ENCODE measurements around the gene TMF1. TPM values are rescaled to one million over a fixed set of nuclear protein-coding genes. Genes with fewer than 3 reads are reported as not detected.

TMF1 gene
- total RNA-seq, 1 experiment from 2014 or later: 14.8 TPM

DNA sequence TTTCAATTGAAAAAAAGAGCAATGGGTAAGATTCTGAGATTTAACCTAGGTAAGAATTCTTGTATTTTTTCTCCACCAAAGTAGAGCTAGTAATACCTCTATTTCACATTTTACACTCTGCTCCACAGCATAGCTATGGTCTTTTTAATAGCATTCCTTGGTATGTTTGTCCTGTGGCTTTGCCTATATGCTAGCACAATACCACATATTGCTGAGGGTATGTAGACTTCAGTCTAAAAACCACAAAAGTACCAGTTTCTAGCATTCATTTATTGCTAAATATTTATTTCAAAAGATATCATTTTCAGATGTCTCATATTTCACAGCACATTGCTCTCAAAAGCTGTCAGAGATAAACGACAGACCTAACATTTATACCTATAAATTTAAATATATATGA lies 20.5 kb downstream of the TMF1 start:
- in situ Hi-C loops (cut with HindIII; ENCODE audit: low pct_unique_long_range_greater_than_20kb, low sequenced_read_pairs): no loop called here
- no peak for DNase-seq (ENCODE audit: low read depth, low spot score)

DNA sequence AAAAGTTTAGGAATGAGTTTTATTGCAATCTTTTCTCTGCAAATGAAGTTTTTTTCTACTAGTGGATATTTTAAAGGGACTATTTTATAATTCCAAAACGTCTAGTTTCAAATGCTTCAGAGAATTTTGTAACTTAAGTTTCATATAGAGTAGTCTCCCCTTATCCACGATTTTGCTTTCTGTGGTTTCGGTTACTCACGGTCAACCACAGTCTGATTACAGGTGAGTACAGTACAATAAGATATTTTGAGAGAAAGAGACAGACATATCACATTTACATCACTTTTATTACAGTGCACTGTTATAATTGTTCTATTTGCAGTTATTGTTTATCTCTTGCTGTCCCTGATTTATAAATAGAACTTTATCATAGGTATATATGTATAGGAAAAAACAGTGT lies 31.3 kb downstream of the TMF1 start:
- in situ Hi-C loops (cut with HindIII; ENCODE audit: low pct_unique_long_range_greater_than_20kb, low sequenced_read_pairs): no loop called here
- DNase-seq (ENCODE audit: low read depth, low spot score): no peak

DNA sequence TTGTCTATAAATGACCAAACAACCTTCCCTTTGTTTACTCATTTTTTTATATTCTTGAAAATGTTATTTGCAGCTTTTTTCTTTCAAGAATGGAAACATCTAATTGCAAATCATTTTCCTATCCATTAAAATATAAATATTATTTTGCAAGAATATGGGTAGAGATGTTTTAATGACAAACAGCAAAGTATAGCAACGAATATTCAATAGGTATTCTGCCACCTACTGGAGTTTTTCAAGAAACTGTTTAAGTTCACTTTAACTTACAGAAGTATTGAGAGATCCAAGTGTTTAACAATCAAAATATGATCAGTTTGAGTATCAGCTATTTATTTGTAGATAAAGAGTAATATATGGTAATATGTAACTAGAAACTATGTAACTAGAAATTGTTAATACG lies 31.7 kb downstream of the TMF1 start:
- in situ Hi-C loops (cut with HindIII; ENCODE audit: low pct_unique_long_range_greater_than_20kb, low sequenced_read_pairs): no loop called here
- DNase-seq (ENCODE audit: low read depth, low spot score): peak; percentile 26

DNA sequence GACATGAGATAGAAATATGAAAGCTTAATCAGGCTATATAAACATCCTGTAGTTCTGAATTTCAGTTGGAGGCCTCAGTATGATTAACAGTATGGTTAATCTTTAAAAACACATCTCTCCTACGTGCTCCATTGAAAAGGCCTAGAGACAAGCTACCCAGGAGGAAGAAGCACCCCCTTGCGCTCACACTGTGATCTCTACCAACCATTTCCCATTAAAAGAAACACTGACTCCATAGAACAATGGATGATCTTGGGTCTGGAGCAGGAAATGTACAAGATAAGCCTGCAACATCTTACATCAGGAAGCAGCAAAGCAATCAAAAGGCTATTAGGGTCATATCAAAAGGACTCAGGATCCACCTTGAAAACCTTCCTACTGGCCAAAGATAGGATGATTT lies 35.2 kb downstream of the TMF1 start:
- in situ Hi-C loops (cut with HindIII; ENCODE audit: low pct_unique_long_range_greater_than_20kb, low sequenced_read_pairs): no loop called here
- DNase-seq (ENCODE audit: low read depth, low spot score): no peak

DNA sequence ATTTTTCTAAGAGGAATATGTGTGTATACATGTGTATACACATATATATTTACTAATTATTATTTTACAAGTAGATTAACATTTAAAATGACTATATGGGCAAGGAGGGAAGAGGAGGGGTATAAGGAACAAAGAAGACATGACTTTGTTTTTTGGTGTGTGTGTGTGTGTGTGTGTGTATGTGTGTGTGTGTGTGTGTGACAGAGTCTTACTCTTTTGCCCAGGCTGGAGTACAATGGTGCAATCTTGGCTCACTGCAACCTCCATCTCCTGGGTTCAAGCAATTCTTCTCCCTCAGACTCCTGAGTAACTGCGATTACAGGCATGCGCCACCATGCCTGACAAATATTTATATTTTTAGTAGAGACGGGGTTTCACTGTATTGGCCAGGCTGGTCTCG lies 36.0 kb downstream of the TMF1 start:
- no peak for DNase-seq (ENCODE audit: low read depth, low spot score)
- in situ Hi-C loops (cut with HindIII; ENCODE audit: low pct_unique_long_range_greater_than_20kb, low sequenced_read_pairs): no loop called here

DNA sequence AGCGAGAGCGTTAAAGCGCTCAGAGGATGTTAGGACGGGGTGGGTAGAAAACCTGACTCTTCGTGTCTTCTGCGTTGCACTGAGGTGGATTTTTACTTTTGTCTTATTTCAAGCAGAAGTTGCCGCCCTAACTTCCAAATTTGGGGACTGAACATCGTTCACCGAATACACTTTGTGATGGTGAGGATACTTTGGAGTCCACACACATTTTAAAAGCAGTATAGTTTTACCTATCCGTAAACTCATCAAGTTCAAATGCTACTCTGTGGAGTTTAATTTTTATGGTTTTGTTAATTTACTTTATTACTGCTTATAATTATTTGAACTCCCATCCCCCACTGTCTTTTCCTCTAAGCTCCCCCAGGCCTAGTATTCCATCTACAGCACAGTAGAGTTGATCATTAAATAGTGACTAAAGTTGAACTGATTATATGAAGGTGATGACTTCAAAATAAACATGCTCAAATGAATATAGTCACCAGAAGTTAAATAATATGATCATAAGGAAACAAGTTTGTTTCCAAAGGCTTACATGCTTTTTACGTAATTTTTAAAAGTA lies 38.0 kb downstream of the TMF1 start:
- no peak for DNase-seq (ENCODE audit: low read depth, low spot score)
- in situ Hi-C loops (cut with HindIII; ENCODE audit: low pct_unique_long_range_greater_than_20kb, low sequenced_read_pairs): no loop called here

DNA sequence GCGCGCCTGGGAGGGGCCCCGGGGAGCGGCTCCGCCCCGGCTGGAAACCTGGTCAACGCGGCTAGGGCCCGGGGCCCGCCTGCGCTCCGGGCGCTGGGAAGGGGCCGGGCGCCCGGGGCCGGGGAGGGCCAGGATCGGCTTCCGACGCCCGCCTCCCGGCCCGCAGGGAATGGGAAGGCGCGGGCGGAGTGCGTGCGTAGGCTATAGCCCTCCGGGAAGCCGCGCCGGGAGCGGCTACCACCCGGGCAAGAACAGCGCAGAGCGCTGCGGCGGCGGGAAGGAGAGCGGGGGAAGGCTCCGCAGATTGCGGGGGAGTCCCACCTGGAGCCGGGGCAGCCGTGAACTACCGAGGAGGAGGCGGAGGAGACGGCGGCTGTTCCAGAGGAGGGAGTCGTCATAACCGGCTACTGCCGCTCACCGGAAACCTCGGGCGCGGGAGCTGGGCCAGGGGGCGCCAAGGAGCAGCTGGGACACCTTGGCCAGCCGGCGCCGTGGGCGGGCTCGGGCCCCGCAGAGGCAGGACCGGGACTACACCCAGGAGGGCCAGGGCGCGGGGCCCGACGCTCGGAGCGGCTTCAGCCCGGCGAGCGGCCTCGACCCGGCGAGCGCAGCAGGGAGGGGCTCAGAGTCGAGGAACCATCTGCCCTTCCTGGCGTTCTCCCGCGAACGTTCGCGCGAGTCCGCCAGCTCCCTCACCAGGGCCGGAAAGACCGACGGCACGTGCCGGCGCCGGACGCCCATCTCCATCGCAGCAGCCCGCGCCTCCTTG lies 38.7 kb downstream of the TMF1 start, which contains the start of gene EOGT:
Gene EOGT, minus strand, starts transcription at position 432 of the 769 bp plus-strand sequence. CDS start 3,838 bp downstream, outside the sequence.
- DNase-seq (ENCODE audit: low read depth, low spot score): peak; percentile 89
- in situ Hi-C loops (cut with HindIII; ENCODE audit: low pct_unique_long_range_greater_than_20kb, low sequenced_read_pairs): no loop called here

DNA sequence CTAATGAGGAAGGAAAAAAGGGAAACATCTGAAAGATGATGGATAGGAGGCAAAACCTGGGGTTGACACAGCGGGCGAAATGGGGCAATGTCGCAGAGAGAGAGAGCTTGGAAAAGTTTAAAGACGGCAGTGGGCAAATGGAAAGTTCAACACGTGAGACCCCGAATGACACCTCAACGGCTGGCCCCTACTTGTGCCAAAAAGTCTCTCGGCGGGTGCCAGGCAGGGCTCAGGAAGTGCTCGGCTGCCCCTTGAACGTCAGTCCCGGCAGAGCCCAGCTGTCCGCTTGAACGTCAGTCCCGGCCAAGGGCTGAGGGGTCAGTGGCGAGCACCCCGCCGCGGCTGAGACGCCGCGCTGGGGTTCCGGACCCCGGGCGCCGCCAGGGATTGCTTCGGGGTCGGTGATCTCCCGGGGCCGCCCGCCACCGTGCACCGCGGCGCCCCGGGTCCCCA lies 39.3 kb downstream of the TMF1 start:
- in situ Hi-C loops (cut with HindIII; ENCODE audit: low pct_unique_long_range_greater_than_20kb, low sequenced_read_pairs): no loop called here
- DNase-seq (ENCODE audit: low read depth, low spot score): peak; percentile 37

DNA sequence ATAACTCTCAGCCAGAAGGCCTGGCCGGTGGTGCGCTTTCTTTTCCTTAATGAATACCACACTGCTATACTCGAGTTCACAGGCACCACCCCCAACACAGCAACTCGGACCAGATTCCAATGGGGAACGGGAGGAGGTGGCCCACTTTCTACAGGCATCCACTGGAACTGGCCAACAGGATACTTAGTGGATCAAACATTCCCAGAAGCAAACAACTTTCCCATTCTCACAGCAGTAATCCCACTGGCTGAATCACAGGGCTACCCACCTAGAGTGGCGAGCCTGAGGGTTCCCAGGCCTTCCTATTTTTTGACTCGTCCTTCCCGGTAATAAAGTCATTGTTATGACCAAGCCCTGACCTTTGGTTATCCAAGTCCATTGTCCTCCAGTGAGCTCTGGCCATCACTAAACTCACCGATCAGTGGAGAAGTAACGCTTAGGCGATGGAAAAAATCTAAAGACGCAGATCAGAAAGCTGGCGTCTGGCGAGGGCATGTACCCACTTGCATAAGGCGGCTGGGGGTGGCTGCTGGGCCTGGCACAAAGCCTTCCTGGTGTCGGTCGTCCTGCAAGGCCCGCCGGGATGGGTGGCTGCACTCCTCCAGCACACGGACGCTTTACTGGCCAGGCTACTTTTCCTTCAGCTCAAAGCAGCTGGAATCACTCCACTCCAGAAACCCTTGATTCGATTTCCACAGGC lies 39.9 kb downstream of the TMF1 start:
- peak; percentile 6 for DNase-seq (ENCODE audit: low read depth, low spot score)
- in situ Hi-C loops (cut with HindIII; ENCODE audit: low pct_unique_long_range_greater_than_20kb, low sequenced_read_pairs): no loop called here

DNA sequence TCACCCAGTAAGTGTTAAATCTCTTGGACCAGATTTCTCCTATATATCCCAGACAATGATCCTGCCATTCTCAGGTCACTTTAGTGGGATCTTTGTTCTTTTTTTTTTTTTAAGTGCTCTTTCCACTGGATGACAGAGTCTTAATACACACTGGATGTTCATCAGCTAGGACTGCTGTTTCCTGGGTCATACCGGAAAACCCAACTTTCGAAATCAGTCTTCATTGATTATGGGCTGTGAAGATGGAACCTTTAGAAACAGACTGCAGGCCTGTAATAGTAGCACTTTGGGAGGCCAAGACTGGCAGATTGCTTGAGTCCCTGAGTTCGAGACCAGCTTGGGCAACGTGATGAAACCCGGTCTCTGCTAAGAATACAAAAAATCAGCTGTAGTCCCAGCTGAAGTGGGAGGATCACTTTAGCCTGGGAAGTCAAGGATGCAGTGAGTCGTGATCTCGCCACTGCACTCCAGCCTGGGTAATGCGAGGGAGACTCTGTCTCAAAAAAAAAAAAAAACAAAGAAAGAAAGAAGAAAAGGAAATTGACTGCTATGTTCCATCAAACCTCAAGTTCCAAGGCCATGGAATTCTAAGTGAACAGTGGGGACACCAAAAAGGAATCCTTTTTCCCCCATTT lies 40.9 kb downstream of the TMF1 start:
- in situ Hi-C loops (cut with HindIII; ENCODE audit: low pct_unique_long_range_greater_than_20kb, low sequenced_read_pairs): no loop called here
- DNase-seq (ENCODE audit: low read depth, low spot score): no peak

DNA sequence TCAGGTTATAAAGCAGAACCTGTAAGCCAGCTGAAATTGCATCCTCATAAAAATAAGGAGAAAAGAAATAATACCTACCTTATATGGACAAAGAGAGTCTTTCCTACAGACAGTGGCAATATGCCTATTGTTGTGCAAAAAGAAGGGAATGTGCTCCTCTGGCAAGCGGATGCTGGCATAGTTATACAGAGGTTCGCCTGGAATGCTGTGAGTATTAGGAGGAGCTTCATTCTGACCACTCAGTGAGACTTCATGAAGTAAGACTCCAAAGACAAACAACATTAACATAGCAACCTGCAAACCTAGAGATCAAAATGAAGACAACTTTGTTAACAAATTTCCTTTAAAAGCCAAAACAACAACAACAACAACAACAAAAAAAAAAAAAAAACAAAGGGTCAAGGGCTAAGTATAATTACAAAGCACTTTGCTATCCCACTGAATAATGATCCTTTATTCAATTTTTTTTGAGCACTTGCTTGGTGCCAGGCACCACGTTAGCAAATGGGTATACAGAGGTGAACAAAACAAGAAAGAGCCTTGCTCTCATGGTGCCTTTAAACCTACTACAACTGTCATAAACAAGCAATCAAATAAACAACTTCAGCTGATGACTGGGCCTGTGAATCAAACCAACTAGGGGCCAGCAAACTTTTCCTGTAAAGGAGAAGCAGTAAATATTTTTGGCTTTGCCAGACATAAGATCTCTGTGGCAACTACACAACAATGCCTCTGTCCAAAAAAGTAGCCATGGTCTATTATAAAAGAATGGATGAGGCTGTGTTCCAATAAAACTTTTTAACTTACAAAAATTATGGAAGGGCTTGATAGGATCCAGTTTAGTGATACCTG lies 42.3 kb downstream of the TMF1 start:
- in situ Hi-C loops (cut with HindIII; ENCODE audit: low pct_unique_long_range_greater_than_20kb, low sequenced_read_pairs): no loop called here
- DNase-seq (ENCODE audit: low read depth, low spot score): no peak

DNA sequence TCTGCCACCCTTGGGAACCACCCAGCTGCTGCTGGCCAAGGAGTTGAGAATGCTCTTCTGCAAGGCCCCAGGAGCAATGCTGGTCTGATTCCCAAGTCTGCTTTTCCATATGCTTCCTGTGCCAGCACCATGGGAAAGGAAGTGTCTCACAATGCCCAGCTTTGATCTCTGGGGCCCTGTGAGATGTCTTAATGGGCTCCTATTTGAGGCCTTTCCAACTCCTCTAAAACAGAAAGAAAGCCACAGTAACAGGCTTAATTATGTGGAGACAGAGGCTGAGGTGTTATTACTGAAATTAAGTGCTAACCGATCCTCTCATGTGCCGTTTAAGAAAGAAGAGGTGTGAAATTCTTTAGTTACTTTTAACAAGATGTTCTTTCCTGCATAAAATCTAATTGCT lies 43.2 kb downstream of the TMF1 start:
- in situ Hi-C loops (cut with HindIII; ENCODE audit: low pct_unique_long_range_greater_than_20kb, low sequenced_read_pairs): no loop called here
- peak; percentile 74 for DNase-seq (ENCODE audit: low read depth, low spot score)

DNA sequence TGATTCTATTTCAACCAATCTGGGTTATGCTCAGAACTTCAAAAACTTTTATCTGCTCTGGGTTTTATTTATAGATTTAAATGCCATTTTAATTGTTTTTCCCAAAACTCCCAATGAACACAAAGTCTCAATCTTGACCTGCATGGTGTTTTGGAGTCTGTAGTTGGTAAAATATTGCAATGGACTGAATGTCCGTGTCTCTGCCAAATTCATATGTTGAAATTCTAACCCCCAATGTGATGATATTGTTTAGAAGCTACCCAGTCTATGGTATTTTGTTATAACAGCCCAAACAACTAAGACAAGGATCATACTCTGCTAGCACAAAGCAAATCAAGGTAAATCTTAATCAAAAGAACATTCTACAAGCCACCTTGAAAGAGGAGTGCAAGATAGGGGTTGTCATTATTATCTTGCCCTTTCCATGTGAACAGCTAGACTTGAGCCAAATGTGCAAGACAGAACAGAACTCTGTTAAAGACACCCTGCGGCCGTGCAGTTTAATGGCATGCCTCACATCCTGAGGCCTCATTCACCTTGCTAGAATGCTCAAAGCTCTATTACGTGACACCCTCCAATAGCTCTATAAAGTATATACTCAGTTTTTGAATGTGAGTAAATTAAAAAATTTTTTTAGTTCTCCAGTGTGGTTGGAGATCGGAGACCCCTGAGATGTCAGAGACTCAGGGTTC lies 46.2 kb downstream of the TMF1 start:
- no peak for DNase-seq (ENCODE audit: low read depth, low spot score)
- in situ Hi-C loops (cut with HindIII; ENCODE audit: low pct_unique_long_range_greater_than_20kb, low sequenced_read_pairs): no loop called here

DNA sequence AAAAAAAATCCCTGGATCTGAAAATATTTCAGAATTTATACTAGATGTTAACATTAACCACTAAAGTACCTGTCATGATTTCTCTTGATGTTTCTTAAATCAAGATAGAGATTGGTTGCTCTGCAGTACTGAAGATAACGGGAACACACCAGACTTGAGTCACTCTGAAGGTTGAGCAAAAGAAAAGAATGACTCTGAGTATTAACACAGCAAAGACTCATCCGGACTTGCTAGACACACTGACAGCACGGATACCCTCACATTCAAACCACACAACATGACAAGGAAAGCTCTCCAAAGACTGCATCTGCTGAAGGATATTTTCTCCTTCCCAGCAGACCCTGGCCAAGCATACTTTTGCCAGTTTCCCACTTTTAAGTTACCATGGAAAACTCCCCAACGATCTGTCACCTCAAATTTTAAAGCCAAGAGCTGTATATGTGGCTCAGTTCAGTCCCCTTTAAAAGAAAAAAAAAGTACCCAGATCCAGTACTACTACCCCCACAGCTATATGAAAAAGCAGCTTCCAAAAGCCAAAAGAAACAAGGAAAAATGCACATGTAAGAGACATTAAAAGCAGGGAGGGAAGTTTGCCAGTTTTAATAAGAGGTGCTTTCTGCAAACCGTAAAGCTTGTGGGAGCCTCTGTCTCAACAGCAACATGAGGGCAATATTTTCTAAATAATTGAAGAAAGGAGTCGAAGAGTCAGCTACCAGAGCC lies 46.9 kb downstream of the TMF1 start:
- in situ Hi-C loops (cut with HindIII; ENCODE audit: low pct_unique_long_range_greater_than_20kb, low sequenced_read_pairs): no loop called here
- no peak for DNase-seq (ENCODE audit: low read depth, low spot score)

DNA sequence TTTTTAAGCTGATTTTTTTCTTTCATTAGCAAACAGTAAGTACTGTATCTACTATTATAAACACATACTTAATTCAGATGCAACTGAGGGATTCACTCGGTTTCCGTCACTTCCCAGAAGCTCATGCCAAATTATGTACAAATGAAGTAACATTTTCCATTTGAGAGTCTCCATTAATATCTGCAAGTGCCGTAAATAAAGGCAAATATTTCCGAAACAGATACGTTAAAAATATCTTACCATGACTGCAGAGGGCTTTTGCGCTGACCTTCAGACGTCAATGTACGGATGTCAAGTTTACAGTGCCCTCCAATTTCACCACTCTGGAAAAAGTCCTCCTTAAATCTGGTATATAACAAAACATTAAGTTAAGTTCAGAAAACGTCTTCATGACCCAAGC lies 48.0 kb downstream of the TMF1 start:
- DNase-seq (ENCODE audit: low read depth, low spot score): no peak
- in situ Hi-C loops (cut with HindIII; ENCODE audit: low pct_unique_long_range_greater_than_20kb, low sequenced_read_pairs): no loop called here

DNA sequence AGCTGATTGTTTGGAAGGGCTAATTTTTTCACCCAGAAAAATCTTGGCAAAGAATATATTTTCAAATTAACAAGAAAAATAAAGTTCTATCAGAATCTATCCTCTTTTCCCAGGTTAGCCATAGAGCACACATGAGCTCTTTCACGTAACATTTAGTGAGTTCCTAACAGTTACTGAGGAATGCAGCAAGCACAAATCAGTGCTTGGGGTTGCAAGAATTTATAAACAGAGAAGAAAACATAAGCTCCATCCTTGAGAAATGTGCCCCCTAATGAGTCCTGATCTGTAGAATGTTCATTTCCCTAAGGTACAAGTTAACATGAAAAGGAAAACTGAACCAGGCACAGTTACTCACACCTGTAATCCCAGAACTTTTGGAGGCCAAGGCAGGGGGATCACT lies 52.5 kb downstream of the TMF1 start:
- in situ Hi-C loops (cut with HindIII; ENCODE audit: low pct_unique_long_range_greater_than_20kb, low sequenced_read_pairs): no loop called here
- DNase-seq (ENCODE audit: low read depth, low spot score): no peak

Data from SK-MEL-5 (cell line).